ENCODE results near the gene BPIFA2. TPM values are rescaled to one million over a fixed set of nuclear protein-coding genes. Genes with fewer than 3 reads are reported as not detected.

Gene BPIFA2
- polyA plus RNA-seq, 3 donors: not detected

DNA sequence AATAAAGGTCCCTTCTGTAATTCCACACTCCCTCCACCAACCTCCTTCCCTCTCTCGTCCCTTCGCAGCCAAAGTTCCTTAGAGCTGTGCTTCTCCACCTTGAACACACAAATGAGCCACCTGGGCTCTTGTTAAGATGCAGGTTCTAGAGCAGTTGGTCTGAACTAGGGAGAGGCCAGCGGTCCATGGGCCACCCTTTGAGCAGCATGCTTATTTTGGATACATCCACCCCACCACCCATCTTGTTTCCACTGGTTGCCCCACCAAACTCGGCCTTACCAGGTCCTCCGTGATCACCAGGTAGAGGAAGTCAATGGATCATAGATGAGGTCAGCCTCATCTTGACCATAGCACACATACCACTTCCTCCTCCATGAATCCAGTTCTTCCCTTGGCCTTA lies 7.3 kb upstream of the BPIFA2 start:
- Mint-ChIP-seq H3K4me3 (no peak overlapping the region), H3K27me3 (ENCODE audit: low read depth in 3 of 3) (peaks cover 0 to 10% (median under 1%) of the 10 kb centered on the region in 3 donors), H3K9me3 (no peaks in the 10 kb centered on the region), H3K36me3 (no peaks in the 10 kb centered on the region), H3K27ac (no peak overlapping the region), H3K4me1 (no peaks in the 10 kb centered on the region)
- WGBS (ENCODE audit: insufficient coverage): 94% methylated on average over 3 of the region's 5 CpGs
- intact Hi-C loops (cut with micrococcal nuclease): no loop called here
- H3K79me2 ChIP-seq (ENCODE audit: insufficient read depth, low read length): no peaks in the 10 kb centered on the region
- H3K4me1 ChIP-seq (ENCODE audit: control insufficient read depth in 1 of 2, insufficient read depth in 2 of 2, low read length in 2 of 2): no peaks in the 10 kb centered on the region
- no peak for DNase-seq
- H3K27ac ChIP-seq (ENCODE audit: low read depth in 1 of 2, low read length in 2 of 2): no peak overlapping the region
- no peak overlapping the region for H3K9ac ChIP-seq (ENCODE audit: insufficient read depth, low read length, poor library complexity, severe bottlenecking)
- no peak overlapping the region for H3K4me3 ChIP-seq (replicated peaks in 1 of 3; ENCODE audit: low read depth in 2 of 3, low read length in 3 of 3)
- no peak overlapping the region for H2AFZ ChIP-seq (ENCODE audit: insufficient read depth, low read depth, low read length, poor library complexity, severe bottlenecking)
- TF ChIP-seq, protein P1, sequence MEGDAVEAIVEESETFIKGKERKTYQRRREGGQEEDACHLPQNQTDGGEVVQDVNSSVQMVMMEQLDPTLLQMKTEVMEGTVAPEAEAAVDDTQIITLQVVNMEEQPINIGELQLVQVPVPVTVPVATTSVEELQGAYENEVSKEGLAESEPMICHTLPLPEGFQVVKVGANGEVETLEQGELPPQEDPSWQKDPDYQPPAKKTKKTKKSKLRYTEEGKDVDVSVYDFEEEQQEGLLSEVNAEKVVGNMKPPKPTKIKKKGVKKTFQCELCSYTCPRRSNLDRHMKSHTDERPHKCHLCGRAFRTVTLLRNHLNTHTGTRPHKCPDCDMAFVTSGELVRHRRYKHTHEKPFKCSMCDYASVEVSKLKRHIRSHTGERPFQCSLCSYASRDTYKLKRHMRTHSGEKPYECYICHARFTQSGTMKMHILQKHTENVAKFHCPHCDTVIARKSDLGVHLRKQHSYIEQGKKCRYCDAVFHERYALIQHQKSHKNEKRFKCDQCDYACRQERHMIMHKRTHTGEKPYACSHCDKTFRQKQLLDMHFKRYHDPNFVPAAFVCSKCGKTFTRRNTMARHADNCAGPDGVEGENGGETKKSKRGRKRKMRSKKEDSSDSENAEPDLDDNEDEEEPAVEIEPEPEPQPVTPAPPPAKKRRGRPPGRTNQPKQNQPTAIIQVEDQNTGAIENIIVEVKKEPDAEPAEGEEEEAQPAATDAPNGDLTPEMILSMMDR (IDR thresholded peaks at IDR 0.05): no peak
- no peaks in the 10 kb centered on the region for H4K20me1 ChIP-seq (ENCODE audit: insufficient read depth, low read length)
- no peaks in the 10 kb centered on the region for H3K27me3 ChIP-seq (ENCODE audit: control insufficient read depth in 2 of 2, insufficient read depth in 2 of 2, low read length in 2 of 2)
- H3K4me2 ChIP-seq (replicated peaks; ENCODE audit: extremely low read depth, low read length, poor library complexity, severe bottlenecking): no peak overlapping the region
- no peaks in the 10 kb centered on the region for H3K36me3 ChIP-seq (replicated peaks in 1 of 2; ENCODE audit: control insufficient read depth in 1 of 2, insufficient read depth in 2 of 2, low read length in 2 of 2)
- no peaks in the 10 kb centered on the region for H3K9me3 ChIP-seq (replicated peaks in 1 of 2; ENCODE audit: control insufficient read depth in 1 of 2, insufficient read depth in 1 of 2, low read length in 2 of 2)

DNA sequence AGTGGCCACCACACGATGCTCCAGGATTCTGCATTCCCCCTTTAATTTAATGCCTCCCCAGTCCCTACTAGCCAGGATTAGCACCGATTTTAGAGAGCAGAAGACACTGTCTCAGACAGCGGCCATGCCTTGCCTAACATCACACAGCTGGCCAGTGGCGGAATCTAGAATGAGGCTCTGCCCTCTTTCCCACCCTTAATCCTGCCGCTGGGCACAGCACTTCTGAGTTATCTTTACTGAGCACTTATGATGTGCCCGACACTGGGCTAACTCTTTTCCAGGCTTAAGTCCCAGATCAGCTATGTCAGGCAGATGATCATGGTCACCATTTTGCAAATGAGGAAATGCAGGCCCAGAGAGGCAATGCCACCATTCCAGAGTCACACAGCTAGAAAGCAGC lies 5.6 kb upstream of the BPIFA2 start:
- no peaks in the 10 kb centered on the region for H3K27me3 ChIP-seq (ENCODE audit: control insufficient read depth in 2 of 2, insufficient read depth in 2 of 2, low read length in 2 of 2)
- H3K79me2 ChIP-seq (ENCODE audit: insufficient read depth, low read length): no peaks in the 10 kb centered on the region
- no peaks in the 10 kb centered on the region for H4K20me1 ChIP-seq (ENCODE audit: insufficient read depth, low read length)
- no peaks in the 10 kb centered on the region for H3K9me3 ChIP-seq (replicated peaks in 1 of 2; ENCODE audit: control insufficient read depth in 1 of 2, insufficient read depth in 1 of 2, low read length in 2 of 2)
- H3K4me1 ChIP-seq (ENCODE audit: control insufficient read depth in 1 of 2, insufficient read depth in 2 of 2, low read length in 2 of 2): no peaks in the 10 kb centered on the region
- TF ChIP-seq, protein P1 (IDR thresholded peaks at IDR 0.05): no peak
- Mint-ChIP-seq H3K4me3 (no peak overlapping the region), H3K9me3 (no peaks in the 10 kb centered on the region), H3K36me3 (no peaks in the 10 kb centered on the region), H3K27me3 (ENCODE audit: low read depth in 3 of 3) (peaks cover 0 to 9% (median 0%) of the 10 kb centered on the region in 3 donors), H3K4me1 (no peaks in the 10 kb centered on the region), H3K27ac (peak overlapping the region in 1 of 7 donors; percentile 61)
- H3K9ac ChIP-seq (ENCODE audit: insufficient read depth, low read length, poor library complexity, severe bottlenecking): no peak overlapping the region
- no peaks in the 10 kb centered on the region for H3K36me3 ChIP-seq (replicated peaks in 1 of 2; ENCODE audit: control insufficient read depth in 1 of 2, insufficient read depth in 2 of 2, low read length in 2 of 2)
- no peak for DNase-seq
- WGBS (ENCODE audit: insufficient coverage): 92% methylated on average over 6 of the region's 6 CpGs
- intact Hi-C loops (cut with micrococcal nuclease): no loop called here
- no peak overlapping the region for H3K4me3 ChIP-seq (replicated peaks in 1 of 3; ENCODE audit: low read depth in 2 of 3, low read length in 3 of 3)
- H3K4me2 ChIP-seq (replicated peaks; ENCODE audit: extremely low read depth, low read length, poor library complexity, severe bottlenecking): no peak overlapping the region
- no peak overlapping the region for H3K27ac ChIP-seq (ENCODE audit: low read depth in 1 of 2, low read length in 2 of 2)
- H2AFZ ChIP-seq (ENCODE audit: insufficient read depth, low read depth, low read length, poor library complexity, severe bottlenecking): no peak overlapping the region

Data from CD14-positive monocyte (primary cell).